HCT116 (cell line): ENCODE data around the gene CALD1. TPM values are rescaled to one million over a fixed set of nuclear protein-coding genes. Genes with fewer than 3 reads are reported as not detected.

Source experiments
- ATAC-seq: fragments of 200-7000 bp; cut with Tn5 transposase; 2 replicates; pipeline ENCODE4 v1.9.1; 2020; ENCODE audit warnings: mild to moderate bottlenecking, moderate library complexity
- BruUV-seq: library from RNA; stranded (reverse); fragments of 400-500 nt; replicated peaks from 2 replicates; lab custom pipeline; 2021; lab: Mats Ljungman, UMichigan
- CTCF ChIA-PET: fragments of 300-600 bp; sonication (Branson Sonifier 250); formaldehyde crosslinking; loops from one replicate; lab custom pipeline; 2021; ENCODE audit warnings: antibody characterized with exemption; lab: Charles Lee
- POLR2A ChIA-PET: fragments of 300-600, 350-600 bp; sonication (Branson Sonifier 250); formaldehyde crosslinking; loops from one replicate; lab custom pipeline; 2021; ENCODE audit warnings: antibody characterized with exemption; lab: Charles Lee
- RAD21 ChIA-PET, 2 experiments: fragments of 300-600 bp; sonication (Branson Sonifier 250); formaldehyde crosslinking; loops; one replicate each; lab custom pipeline; 2023; ENCODE audit warnings: low total read pairs in 2 of 2; ENCODE audit not compliant: uncharacterized antibody in 2 of 2, unreplicated experiment in 2 of 2, low non-redundant PET in 1 of 2; lab: Charles Lee
- DNase-seq: peaks from one replicate; pipeline ENCODE4 v3.0.0-alpha.2; 2010; ENCODE audit warnings: low read depth, low spot score
- H2AFZ ChIP-seq: fragments of 200-600 bp; shearing (Covaris generic), sonication (generic); 2 replicates; pipeline ENCODE4 v1.6.1; 2017; ENCODE audit warnings: low read depth, mixed run types, mixed read lengths, antibody characterized with exemption, low read length; ENCODE audit not compliant: poor library complexity, severe bottlenecking
- H3K27ac ChIP-seq: 2 replicates; pipeline ENCODE4 v1.5.1; 2012; ENCODE audit warnings: low read depth, low read length
- H3K27me3 ChIP-seq: fragments of 200-600 bp; sonication (generic); 2 replicates; pipeline ENCODE4 v1.6.1; 2016; ENCODE audit warnings: mixed run types, low read length, mixed read lengths; ENCODE audit not compliant: insufficient read depth
- H3K36me3 ChIP-seq, 2 experiments: fragments of 200-500 bp in 1 of 2; fragments of 200-600 bp in 1 of 2; sonication (Bioruptor generic) in 1 of 2; sonication (generic) in 1 of 2; 2 replicates each; pipeline versions ENCODE4 v1.5.1 to v1.6.1; 2014 to 2016; ENCODE audit warnings: low read length in 2 of 2, inconsistent platforms in 1 of 2, mixed read lengths in 1 of 2, mixed run types in 1 of 2; ENCODE audit not compliant: insufficient read depth in 2 of 2, control insufficient read depth in 1 of 2
- H3K4me1 ChIP-seq, 2 experiments: fragments of 200-600 bp in 1 of 2; sonication (generic) in 1 of 2; 2 replicates each; pipeline versions ENCODE4 v1.5.1 to v1.6.1; 2012 to 2017; ENCODE audit warnings: low read length in 2 of 2, inconsistent platforms in 1 of 2, mild to moderate bottlenecking in 1 of 2, mixed read lengths in 1 of 2, mixed run types in 1 of 2, moderate library complexity in 1 of 2; ENCODE audit not compliant: insufficient read depth in 2 of 2, control insufficient read depth in 1 of 2
- H3K4me2 ChIP-seq: fragments of 200-600 bp; sonication (generic); 2 replicates; pipeline ENCODE4 v1.6.1; 2017; ENCODE audit warnings: mixed run types, low read length, mixed read lengths
- H3K4me3 ChIP-seq, 2 experiments: fragments of 200-600 bp in 1 of 2; sonication (generic) in 1 of 2; replicated peaks in 1 of 2; 2 replicates each; pipeline ENCODE4 v1.5.1; 2011 to 2016; ENCODE audit warnings: low read length in 2 of 2, control low read depth in 1 of 2, low read depth in 1 of 2, mild to moderate bottlenecking in 1 of 2, mixed read lengths in 1 of 2, mixed run types in 1 of 2
- H3K79me2 ChIP-seq: fragments of 200-600 bp; sonication (generic); 2 replicates; pipeline ENCODE4 v1.6.1; 2017; ENCODE audit warnings: mild to moderate bottlenecking, mixed run types, low read length, moderate library complexity, mixed read lengths; ENCODE audit not compliant: insufficient read depth
- H3K9ac ChIP-seq: fragments of 200-600 bp; sonication (generic); 2 replicates; pipeline ENCODE4 v1.6.1; 2016; ENCODE audit warnings: low read length, mixed read lengths
- H3K9me2 ChIP-seq: fragments of 200-600 bp; sonication (generic), shearing (Covaris generic); 2 replicates; pipeline ENCODE4 v1.6.1; 2017; ENCODE audit warnings: mixed run types, mild to moderate bottlenecking, moderate library complexity; ENCODE audit not compliant: insufficient read depth
- H3K9me3 ChIP-seq, 2 experiments: fragments of 200-500 bp in 1 of 2; fragments of 200-600 bp in 1 of 2; sonication (Bioruptor generic) in 1 of 2; sonication (generic) in 1 of 2; 2 replicates each; pipeline ENCODE4 v1.6.1; 2014 to 2017; ENCODE audit warnings: low read length in 2 of 2, mixed read lengths in 2 of 2, inconsistent platforms in 1 of 2, low read depth in 1 of 2, mild to moderate bottlenecking in 1 of 2, mixed run types in 1 of 2, moderate library complexity in 1 of 2; ENCODE audit not compliant: control insufficient read depth in 1 of 2, insufficient read depth in 1 of 2
- H4K20me1 ChIP-seq: fragments of 200-600 bp; sonication (generic), shearing (Covaris generic); 2 replicates; pipeline ENCODE4 v1.6.1; 2017; ENCODE audit warnings: mixed run types, mild to moderate bottlenecking, moderate library complexity; ENCODE audit not compliant: insufficient read depth
- EZH2 ChIP-seq: fragments of 200-600 bp; sonication (generic); IDR thresholded peaks from 2 replicates; pipeline ENCODE4 v1.6.1; 2017; ENCODE audit warnings: antibody characterized with exemption, mixed run types
- EZH2phosphoT487 ChIP-seq: fragments of 200-600 bp; IDR thresholded peaks from 2 replicates; pipeline ENCODE4 v1.6.1; 2018; ENCODE audit warnings: antibody characterized with exemption, borderline replicate concordance
- POLR2AphosphoS5 ChIP-seq: IDR thresholded peaks from 2 replicates; pipeline ENCODE4 v1.6.1; 2011; ENCODE audit warnings: mild to moderate bottlenecking, low read depth, low read length, moderate library complexity
- RAD21 ChIP-seq: IDR thresholded peaks from 2 replicates; pipeline ENCODE4 v1.6.1; 2012; ENCODE audit warnings: low read depth, mild to moderate bottlenecking
- SP1 ChIP-seq: IDR thresholded peaks from 2 replicates; pipeline ENCODE4 v1.6.1; 2012; ENCODE audit warnings: low read depth
- YY1 ChIP-seq: IDR thresholded peaks from 2 replicates; pipeline ENCODE4 v1.6.1; 2011; ENCODE audit warnings: low read length, low read depth, moderate library complexity, mild to moderate bottlenecking; ENCODE audit not compliant: insufficient replicate concordance; ENCODE audit errors: extremely low read depth
- ZFX ChIP-seq: fragments of 450-650 bp; IDR thresholded peaks from 2 replicates; pipeline ENCODE4 v1.6.1; 2017
- intact Hi-C: fragments of 100-400 bp; cut with micrococcal nuclease; formaldehyde crosslinking; loops from 2 replicates; pipeline ENCODE4 v1.10.0; 2022
- total RNA-seq: library from RNA; stranded (reverse); gene quantifications from one replicate; pipeline ENCODE4 v1.2.1, GENCODE V29; 2021; ENCODE audit not compliant: unreplicated experiment
- TF ChIP-seq, protein P1 (sequence below): IDR thresholded peaks from 2 replicates; pipeline ENCODE4 v1.6.1; 2012; ENCODE audit warnings: low read depth
- TF ChIP-seq, protein P2 (sequence below), 3 experiments: fragments of 200-600 bp in 1 of 3; sonication (generic) in 1 of 3; IDR thresholded peaks in 2 of 3; conservative IDR thresholded peaks in 1 of 3; 2 replicates each; pipeline ENCODE4 v1.5.1; 2012 to 2017; ENCODE audit warnings: low read depth in 2 of 3, low read length in 2 of 3, antibody characterized with exemption in 1 of 3, borderline replicate concordance in 1 of 3, control low read depth in 1 of 3, mild to moderate bottlenecking in 1 of 3, mixed read lengths in 1 of 3, mixed run types in 1 of 3, moderate library complexity in 1 of 3; ENCODE audit not compliant: insufficient read depth in 1 of 3
- TF ChIP-seq, protein P3 (sequence below): IDR thresholded peaks from 2 replicates; pipeline ENCODE4 v1.6.1; 2011; ENCODE audit warnings: mild to moderate bottlenecking, low read length, moderate library complexity; ENCODE audit not compliant: insufficient replicate concordance; ENCODE audit errors: extremely low read depth

The CALD1 gene
- total RNA-seq, 1 experiment from 2014 or later, result 66.8 TPM

DNA sequence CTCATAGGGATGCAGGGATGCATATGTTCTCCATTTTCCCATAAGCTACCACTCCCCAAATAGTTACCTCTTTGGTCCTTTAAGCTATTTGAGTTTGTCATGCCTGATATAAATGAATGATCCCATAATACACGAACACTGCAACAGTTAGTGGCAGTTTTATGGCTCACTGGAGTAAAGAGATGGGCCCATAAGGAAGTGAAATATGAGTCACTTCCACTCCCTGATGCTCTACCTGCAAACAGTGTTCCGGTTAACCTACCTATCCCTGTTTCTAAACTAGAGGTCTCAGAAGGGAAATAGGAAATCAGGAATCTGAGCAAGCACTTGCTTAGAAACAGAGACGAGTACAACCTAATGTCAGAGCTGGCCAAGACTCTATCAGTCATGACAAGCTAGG, 71.7 kb downstream of the CALD1 start:
- ChIA-PET RAD21 (no interaction called here), CTCF (no interaction called here), POLR2A (no interaction called here)
- no peak for ATAC-seq
- TF ChIP-seq YY1, result no peak
- TF ChIP-seq RAD21, result no peak
- TF ChIP-seq, protein P1, sequence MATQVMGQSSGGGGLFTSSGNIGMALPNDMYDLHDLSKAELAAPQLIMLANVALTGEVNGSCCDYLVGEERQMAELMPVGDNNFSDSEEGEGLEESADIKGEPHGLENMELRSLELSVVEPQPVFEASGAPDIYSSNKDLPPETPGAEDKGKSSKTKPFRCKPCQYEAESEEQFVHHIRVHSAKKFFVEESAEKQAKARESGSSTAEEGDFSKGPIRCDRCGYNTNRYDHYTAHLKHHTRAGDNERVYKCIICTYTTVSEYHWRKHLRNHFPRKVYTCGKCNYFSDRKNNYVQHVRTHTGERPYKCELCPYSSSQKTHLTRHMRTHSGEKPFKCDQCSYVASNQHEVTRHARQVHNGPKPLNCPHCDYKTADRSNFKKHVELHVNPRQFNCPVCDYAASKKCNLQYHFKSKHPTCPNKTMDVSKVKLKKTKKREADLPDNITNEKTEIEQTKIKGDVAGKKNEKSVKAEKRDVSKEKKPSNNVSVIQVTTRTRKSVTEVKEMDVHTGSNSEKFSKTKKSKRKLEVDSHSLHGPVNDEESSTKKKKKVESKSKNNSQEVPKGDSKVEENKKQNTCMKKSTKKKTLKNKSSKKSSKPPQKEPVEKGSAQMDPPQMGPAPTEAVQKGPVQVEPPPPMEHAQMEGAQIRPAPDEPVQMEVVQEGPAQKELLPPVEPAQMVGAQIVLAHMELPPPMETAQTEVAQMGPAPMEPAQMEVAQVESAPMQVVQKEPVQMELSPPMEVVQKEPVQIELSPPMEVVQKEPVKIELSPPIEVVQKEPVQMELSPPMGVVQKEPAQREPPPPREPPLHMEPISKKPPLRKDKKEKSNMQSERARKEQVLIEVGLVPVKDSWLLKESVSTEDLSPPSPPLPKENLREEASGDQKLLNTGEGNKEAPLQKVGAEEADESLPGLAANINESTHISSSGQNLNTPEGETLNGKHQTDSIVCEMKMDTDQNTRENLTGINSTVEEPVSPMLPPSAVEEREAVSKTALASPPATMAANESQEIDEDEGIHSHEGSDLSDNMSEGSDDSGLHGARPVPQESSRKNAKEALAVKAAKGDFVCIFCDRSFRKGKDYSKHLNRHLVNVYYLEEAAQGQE, result no peak
- no peak for TF ChIP-seq SP1
- no peak for TF ChIP-seq POLR2AphosphoS5
- TF ChIP-seq ZFX, result no peak
- no peak overlapping the region for H3K4me2 ChIP-seq
- peaks cover 0 to 6% of the 10 kb centered on the region in 2 experiments; a peak in 1 of 4 replicates for H3K4me1 ChIP-seq
- H2AFZ ChIP-seq, result no peak overlapping the region
- H4K20me1 ChIP-seq, result no peaks in the 10 kb centered on the region
- H3K9me2 ChIP-seq, result no peaks in the 10 kb centered on the region
- no peaks in the 10 kb centered on the region for H3K27me3 ChIP-seq
- no peaks in the 10 kb centered on the region for H3K79me2 ChIP-seq
- H3K9me3 ChIP-seq, result no peaks in the 10 kb centered on the region
- no peaks in the 10 kb centered on the region for H3K36me3 ChIP-seq
- intact Hi-C loops, result no loop called here
- no peak for DNase-seq
- no peak overlapping the region for H3K9ac ChIP-seq
- BruUV-seq, result no TSS peak
- H3K4me3 ChIP-seq, result no peak overlapping the region
- H3K27ac ChIP-seq, result no peak overlapping the region

DNA sequence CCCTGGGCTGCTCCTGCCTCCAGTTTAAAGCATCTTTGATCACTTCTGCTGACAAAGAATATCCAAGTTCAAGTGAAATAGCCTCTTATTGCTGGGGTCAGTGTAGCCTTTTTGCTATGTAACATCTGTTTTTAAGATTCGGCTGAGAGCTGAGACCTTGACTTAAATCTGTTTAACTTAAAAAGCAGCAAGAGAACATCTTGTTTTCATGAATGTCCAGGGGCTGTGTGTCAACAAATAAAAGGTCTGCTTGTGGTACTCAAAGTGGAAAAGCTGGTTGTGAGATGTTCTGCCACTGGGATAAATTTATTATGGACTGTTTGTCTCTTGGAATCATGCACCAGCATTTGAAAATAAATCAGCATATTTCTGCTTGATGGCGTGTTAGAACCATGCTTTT, 73.2 kb downstream of the CALD1 start:
- no peaks in the 10 kb centered on the region for H3K36me3 ChIP-seq
- ATAC-seq (no peak), DNase-seq (no peak)
- H2AFZ ChIP-seq, result no peak overlapping the region
- H3K9ac ChIP-seq, result no peak overlapping the region
- no peaks in the 10 kb centered on the region for H3K9me3 ChIP-seq
- H3K4me1 ChIP-seq, result peaks cover 0 to 6% of the 10 kb centered on the region in 2 experiments; a peak in 1 of 4 replicates
- H3K9me2 ChIP-seq, result no peaks in the 10 kb centered on the region
- RAD21 ChIA-PET, result no interaction called here
- TF ChIP-seq EZH2, result no peak
- TF ChIP-seq EZH2phosphoT487, result no peak
- TF ChIP-seq, protein P2, sequence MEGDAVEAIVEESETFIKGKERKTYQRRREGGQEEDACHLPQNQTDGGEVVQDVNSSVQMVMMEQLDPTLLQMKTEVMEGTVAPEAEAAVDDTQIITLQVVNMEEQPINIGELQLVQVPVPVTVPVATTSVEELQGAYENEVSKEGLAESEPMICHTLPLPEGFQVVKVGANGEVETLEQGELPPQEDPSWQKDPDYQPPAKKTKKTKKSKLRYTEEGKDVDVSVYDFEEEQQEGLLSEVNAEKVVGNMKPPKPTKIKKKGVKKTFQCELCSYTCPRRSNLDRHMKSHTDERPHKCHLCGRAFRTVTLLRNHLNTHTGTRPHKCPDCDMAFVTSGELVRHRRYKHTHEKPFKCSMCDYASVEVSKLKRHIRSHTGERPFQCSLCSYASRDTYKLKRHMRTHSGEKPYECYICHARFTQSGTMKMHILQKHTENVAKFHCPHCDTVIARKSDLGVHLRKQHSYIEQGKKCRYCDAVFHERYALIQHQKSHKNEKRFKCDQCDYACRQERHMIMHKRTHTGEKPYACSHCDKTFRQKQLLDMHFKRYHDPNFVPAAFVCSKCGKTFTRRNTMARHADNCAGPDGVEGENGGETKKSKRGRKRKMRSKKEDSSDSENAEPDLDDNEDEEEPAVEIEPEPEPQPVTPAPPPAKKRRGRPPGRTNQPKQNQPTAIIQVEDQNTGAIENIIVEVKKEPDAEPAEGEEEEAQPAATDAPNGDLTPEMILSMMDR (IDR thresholded peaks at IDR 0.05 in 2 of 3, conservative IDR thresholded peaks at IDR 0.05 in 1 of 3; ENCODE audit: borderline replicate concordance in 1 of 3, insufficient read depth in 1 of 3, low read depth in 2 of 3, low read length in 2 of 3), result no peak
- TF ChIP-seq, protein P3, sequence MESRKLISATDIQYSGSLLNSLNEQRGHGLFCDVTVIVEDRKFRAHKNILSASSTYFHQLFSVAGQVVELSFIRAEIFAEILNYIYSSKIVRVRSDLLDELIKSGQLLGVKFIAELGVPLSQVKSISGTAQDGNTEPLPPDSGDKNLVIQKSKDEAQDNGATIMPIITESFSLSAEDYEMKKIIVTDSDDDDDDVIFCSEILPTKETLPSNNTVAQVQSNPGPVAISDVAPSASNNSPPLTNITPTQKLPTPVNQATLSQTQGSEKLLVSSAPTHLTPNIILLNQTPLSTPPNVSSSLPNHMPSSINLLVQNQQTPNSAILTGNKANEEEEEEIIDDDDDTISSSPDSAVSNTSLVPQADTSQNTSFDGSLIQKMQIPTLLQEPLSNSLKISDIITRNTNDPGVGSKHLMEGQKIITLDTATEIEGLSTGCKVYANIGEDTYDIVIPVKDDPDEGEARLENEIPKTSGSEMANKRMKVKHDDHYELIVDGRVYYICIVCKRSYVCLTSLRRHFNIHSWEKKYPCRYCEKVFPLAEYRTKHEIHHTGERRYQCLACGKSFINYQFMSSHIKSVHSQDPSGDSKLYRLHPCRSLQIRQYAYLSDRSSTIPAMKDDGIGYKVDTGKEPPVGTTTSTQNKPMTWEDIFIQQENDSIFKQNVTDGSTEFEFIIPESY, result no peak
- POLR2A ChIA-PET, result no interaction called here
- CTCF ChIA-PET, result no interaction called here
- no TSS peak for BruUV-seq
- no peak overlapping the region for H3K4me2 ChIP-seq
- no peak overlapping the region for H3K27ac ChIP-seq
- H3K27me3 ChIP-seq, result no peaks in the 10 kb centered on the region
- intact Hi-C loops, result no loop called here
- H3K79me2 ChIP-seq, result no peaks in the 10 kb centered on the region
- no peaks in the 10 kb centered on the region for H4K20me1 ChIP-seq
- no peak overlapping the region for H3K4me3 ChIP-seq
